ENCODE results near the gene IL1F10.

IL1F10 gene

GRCh38 chr2:113060396-113060795 lies 7.4 kb upstream of the IL1F10 start:
- no peak for DNase-seq

GRCh38 chr2:113060796-113061195 lies 7.0 kb upstream of the IL1F10 start:
- no peak for DNase-seq

GRCh38 chr2:113061241-113061640 lies 6.5 kb upstream of the IL1F10 start:
- no peak for DNase-seq

GRCh38 chr2:113061896-113062770 lies 5.6 kb upstream of the IL1F10 start:
- DNase-seq = no peak

- DNase-seq = no peak
These were observed 3.5 kb upstream of the IL1F10 start for GRCh38 chr2:113064281-113064680.

- DNase-seq = no peak
These were observed 2.9 kb upstream of the IL1F10 start for GRCh38 chr2:113064898-113065297.

- DNase-seq = no peak
These were observed 479 bp downstream of the IL1F10 start for GRCh38 chr2:113068249-113068648.

- DNase-seq = no peak
These were observed 1.1 kb downstream of the IL1F10 start for GRCh38 chr2:113068706-113069485.

- no peak for DNase-seq
These were observed 2.2 kb downstream of the IL1F10 start for GRCh38 chr2:113069676-113070605.

- no peak for DNase-seq
These were observed 2.8 kb downstream of the IL1F10 start for GRCh38 chr2:113070606-113070975.

GRCh38 chr2:113072584-113072983 lies 4.8 kb downstream of the IL1F10 start:
- DNase-seq = no peak

- no peak for DNase-seq
These were observed 5.6 kb downstream of the IL1F10 start for GRCh38 chr2:113073325-113073834.

- no peak for DNase-seq
These were observed 7.3 kb downstream of the IL1F10 start for GRCh38 chr2:113075030-113075429.

GRCh38 chr2:113075600-113075999 lies 7.8 kb downstream of the IL1F10 start:
- DNase-seq = no peak

GRCh38 chr2:113076954-113077669 lies 9.3 kb downstream of the IL1F10 start:
- no peak for DNase-seq

GRCh38 chr2:113077921-113078320 lies 10.2 kb downstream of the IL1F10 start:
- DNase-seq = no peak

GRCh38 chr2:113078350-113078839 lies 10.6 kb downstream of the IL1F10 start:
- no peak for DNase-seq

GRCh38 chr2:113079131-113079530 lies 11.4 kb downstream of the IL1F10 start:
- DNase-seq = no peak

GRCh38 chr2:113080134-113080533 lies 12.4 kb downstream of the IL1F10 start:
- DNase-seq = no peak

- DNase-seq = no peak
These were observed 13.9 kb downstream of the IL1F10 start for GRCh38 chr2:113081488-113082210.

- DNase-seq = no peak
These were observed 15.5 kb downstream of the IL1F10 start for GRCh38 chr2:113083296-113083695.

All from NCI-H774 (cell line).